GM21825 (cell line): Measurements from ENCODE around the gene KISS1.

Experiments
- ATAC-seq: cut with Tn5 transposase; IDR thresholded peaks from one replicate; pipeline ENCODE4 v1.9.1; 2021; ENCODE audit warnings: mild to moderate bottlenecking, moderate library complexity; ENCODE audit not compliant: unreplicated experiment

Gene KISS1

DNA sequence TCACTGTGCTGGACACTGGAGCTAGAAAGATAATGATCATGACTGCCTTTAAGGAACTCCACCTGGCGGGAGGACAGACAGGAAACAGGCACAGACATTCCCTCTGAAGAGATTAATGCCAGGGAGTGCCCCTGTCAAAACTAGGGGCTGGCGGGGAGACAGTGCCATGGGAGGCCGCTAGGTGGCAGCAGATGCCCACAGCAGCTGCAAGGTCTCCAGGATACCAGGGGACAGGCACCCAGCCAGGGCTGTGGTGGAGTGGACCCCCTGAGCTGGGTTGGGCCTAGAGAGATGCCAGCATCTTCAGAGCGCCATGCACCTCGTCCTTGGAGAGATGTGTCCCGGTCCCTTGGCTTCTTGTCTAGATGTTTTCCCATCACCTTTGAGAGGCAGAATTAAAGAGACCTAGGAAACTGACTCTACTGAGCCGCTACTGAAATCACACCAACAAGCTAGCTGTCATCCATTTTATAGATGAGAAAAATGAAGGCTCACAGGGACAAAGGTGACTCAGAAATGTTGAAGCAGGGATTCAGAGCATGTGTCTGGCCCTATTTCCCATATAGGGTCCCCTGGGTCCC, 33.7 kb downstream of the KISS1 start:
- ATAC-seq: peak; percentile 81

GRCh38 chr1:204161609-204162493, 34.4 kb downstream of the KISS1 start:
- no peak for ATAC-seq

DNA sequence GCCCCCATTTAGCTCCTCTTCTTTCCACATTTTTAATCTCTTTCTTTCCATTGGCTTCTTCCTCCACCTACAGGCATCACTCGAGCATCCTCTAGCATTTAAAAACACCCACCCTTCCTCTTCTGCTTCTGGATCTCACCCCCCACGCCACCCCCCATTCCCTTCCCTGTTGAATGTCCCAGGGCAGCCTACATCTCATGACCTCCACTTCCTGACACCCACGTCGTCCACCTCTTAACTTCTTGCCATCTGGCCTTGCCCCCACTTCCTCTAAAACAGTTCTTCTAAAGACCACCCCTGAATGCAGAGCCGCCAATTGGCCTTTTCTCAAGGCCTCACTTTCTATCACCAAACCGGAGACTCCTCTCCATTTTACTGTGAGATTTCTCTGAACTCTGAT, 38.3 kb downstream of the KISS1 start:
- ATAC-seq: no peak

DNA sequence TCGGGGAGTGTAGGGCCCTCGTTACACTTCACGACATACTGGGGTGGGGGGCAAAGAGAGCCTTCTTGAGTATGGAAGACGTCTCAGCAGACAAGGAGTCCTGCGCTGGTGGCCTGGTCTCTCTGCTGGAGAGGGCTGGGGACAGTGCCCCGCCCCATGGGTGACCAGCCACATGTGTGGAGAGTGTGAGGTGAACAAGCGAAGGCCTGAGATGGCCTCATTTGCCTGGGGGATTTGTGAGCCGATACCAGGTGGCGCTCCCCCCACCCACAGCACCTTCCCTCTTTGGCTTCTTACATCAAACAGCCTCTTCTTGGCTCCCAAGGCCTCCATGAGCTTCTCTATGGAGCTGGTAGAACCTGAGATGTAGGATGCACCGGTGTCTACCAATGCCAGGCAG, 40.4 kb downstream of the KISS1 start:
- ATAC-seq: no peak

DNA sequence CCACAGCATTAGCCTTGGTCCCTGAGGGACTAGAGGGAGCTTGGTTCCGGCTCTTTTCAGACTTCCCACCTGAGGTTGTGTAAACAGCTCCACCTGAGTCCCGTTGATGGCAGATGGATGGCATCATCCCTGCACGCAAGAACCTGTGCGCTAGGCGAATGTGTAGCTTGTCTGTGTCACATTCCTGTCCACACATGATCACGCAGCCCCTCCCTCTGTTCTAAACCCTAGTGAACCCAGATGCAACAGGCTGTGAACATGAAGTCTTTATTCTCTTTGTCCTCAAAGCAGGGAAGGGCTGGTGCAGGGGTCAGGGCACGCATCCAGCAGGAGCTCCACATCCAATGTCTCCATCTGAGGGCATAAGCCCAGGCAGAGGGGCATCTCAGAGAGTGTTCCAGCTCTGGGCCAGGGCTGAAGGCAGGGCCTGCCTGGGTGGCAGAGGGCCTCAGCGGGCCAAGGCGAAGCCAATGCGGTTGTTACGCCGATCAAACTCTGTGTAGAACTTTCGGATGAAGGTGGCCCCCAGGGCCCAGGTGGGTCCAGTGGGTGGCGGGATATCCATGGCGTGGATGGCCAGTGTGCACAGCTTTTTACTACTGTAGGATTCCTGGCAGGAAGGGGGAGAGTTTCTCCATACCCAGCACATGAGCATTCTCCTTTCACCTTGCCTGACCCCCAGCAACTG, 41.6 kb downstream of the KISS1 start:
- no peak for ATAC-seq

DNA sequence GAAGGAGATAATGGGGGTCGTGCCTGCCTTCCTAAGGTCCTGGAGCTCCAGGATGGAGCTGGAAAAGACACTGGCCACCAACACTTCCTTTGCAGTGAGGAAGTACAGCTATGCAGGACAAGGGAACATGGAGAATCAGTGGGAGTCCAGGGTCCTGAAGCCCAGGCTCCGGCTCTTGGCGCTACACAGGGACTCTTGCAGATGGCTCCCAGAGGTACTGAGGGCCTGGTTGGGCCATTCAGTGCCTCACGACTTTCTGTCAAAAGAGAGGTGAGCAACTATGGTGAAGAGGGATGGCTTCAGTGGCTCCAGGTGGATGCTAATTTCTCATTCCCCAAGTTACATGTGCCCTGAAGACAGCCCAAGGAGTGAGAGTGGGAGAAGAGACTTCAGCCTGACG, 42.6 kb downstream of the KISS1 start:
- no peak for ATAC-seq

- ATAC-seq: no peak
These were observed 43.8 kb downstream of the KISS1 start for GRCh38 chr1:204152310-204153044.

GRCh38 chr1:204151552-204152309, 44.6 kb downstream of the KISS1 start, which contains the start of gene ETNK2:
ETNK2 (minus strand) TSS chr1:204152044; CDS start chr1:204151852, 192 bp downstream.
- ATAC-seq: no peak

GRCh38 chr1:204150702-204151551, 45.4 kb downstream of the KISS1 start:
- ATAC-seq: no peak

GRCh38 chr1:204149635-204150565, 46.4 kb downstream of the KISS1 start:
- no peak for ATAC-seq

GRCh38 chr1:204149107-204149506, 47.2 kb downstream of the KISS1 start:
- no peak for ATAC-seq

GRCh38 chr1:204147406-204148383, 48.6 kb downstream of the KISS1 start:
- no peak for ATAC-seq

DNA sequence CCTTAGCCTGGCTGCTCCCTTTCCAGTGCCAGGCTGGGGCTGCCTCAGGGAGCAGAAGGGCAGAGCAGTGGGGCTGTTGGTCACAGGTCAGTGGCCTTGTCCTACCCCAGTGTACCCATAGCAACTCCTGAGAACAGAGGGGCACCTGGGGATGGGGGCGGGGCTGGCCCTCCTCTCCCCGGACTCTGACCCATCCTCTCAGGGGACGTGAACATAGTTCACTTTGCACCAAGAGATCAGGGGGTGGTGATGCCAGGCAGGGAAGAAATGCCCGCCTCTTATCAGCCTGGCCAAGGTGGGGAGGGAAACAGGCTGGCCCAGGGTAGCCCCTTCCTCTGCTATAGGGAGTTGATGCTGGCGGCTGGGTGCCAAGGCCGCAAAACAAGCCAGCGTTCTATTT, 49.3 kb downstream of the KISS1 start:
- ATAC-seq: no peak

GRCh38 chr1:204146309-204146708, 50.0 kb downstream of the KISS1 start:
- no peak for ATAC-seq

DNA sequence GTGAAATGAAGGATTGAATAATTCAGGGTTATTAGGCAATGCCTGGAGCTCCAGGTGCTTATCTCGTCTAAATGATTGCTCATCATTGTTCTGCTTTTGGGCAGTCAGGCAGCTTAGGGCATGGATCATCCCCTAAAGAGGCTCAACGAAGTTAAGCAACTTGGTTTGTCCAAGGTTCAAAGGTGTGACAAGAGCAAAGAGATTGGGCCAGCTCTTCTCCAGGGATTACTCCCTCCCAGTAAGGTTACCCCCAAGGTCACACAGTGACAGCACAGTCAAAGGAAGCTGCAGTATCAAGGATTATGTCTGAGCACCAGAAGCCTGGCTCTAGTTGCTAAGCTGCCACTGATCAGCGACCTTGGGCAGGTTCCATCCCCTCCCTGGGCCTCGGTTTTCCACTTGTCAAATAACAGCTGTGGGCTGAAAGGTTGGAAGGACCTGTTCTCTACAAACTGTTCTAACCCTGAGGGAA, 51.2 kb downstream of the KISS1 start:
- ATAC-seq: no peak

GRCh38 chr1:204143276-204144041, 52.8 kb downstream of the KISS1 start:
- no peak for ATAC-seq
